H1 (cell line): ENCODE results near the gene CTIF.

ENCODE experiments used
- CEBPB ChIP-seq: IDR thresholded peaks from 2 replicates; pipeline ENCODE4 v1.6.1; 2012; ENCODE audit warnings: low read depth, low read length
- CTCF ChIP-seq, 3 experiments: IDR thresholded peaks; 1 replicate in 2 of 3; 2 replicates in 1 of 3; pipeline versions ENCODE4 v1.5.1 to v1.6.1; 2011; ENCODE audit warnings: low read length in 3 of 3, mild to moderate bottlenecking in 3 of 3, inconsistent platforms in 2 of 3, low read depth in 1 of 3, moderate library complexity in 1 of 3; ENCODE audit not compliant: insufficient read depth in 1 of 3; ENCODE audit errors: control extremely low read depth in 1 of 3
- EP300 ChIP-seq, 2 experiments: IDR thresholded peaks; 1 replicate in 1 of 2; 2 replicates in 1 of 2; pipeline ENCODE4 v1.6.1; 2011 to 2012; ENCODE audit warnings: low read depth in 2 of 2, low read length in 2 of 2, mild to moderate bottlenecking in 2 of 2, borderline replicate concordance in 1 of 2, inconsistent platforms in 1 of 2, moderate library complexity in 1 of 2
- EZH2 ChIP-seq: fragments of 200-600 bp; sonication (generic); IDR thresholded peaks from 2 replicates; pipeline ENCODE4 v1.7.1; 2012; ENCODE audit warnings: low read depth, mild to moderate bottlenecking, moderate library complexity, low read length, inconsistent platforms; ENCODE audit not compliant: severe bottlenecking
- MAX ChIP-seq: IDR thresholded peaks from 2 replicates; pipeline ENCODE4 v1.6.1; 2012; ENCODE audit warnings: inconsistent platforms
- POLR2AphosphoS5 ChIP-seq: IDR thresholded peaks from 2 replicates; pipeline ENCODE4 v1.6.1; 2011; ENCODE audit warnings: low read depth, low read length
- RXRA ChIP-seq: IDR thresholded peaks from 2 replicates; pipeline ENCODE4 v1.6.1; 2011; ENCODE audit warnings: low read depth, mild to moderate bottlenecking, low read length, moderate library complexity; ENCODE audit not compliant: insufficient read depth
- SAP30 ChIP-seq: fragments of 300-600 bp; sonication (generic); IDR thresholded peaks from 2 replicates; pipeline ENCODE4 v1.7.1; 2012; ENCODE audit warnings: low read length, moderate library complexity, mild to moderate bottlenecking, inconsistent platforms; ENCODE audit not compliant: insufficient read depth, insufficient replicate concordance
- SP1 ChIP-seq: IDR thresholded peaks from 2 replicates; pipeline ENCODE4 v1.6.1; 2011; ENCODE audit warnings: low read depth, low read length
- SUZ12 ChIP-seq: fragments of 200-600 bp; sonication (generic); IDR thresholded peaks from 2 replicates; pipeline ENCODE4 v1.6.1; 2012; ENCODE audit warnings: mild to moderate bottlenecking, inconsistent platforms, low read length, moderate library complexity, mixed read lengths
- ZNF274 ChIP-seq: IDR thresholded peaks from 2 replicates; pipeline ENCODE4 v1.7.0; 2012; ENCODE audit warnings: low read length, borderline replicate concordance; ENCODE audit errors: extremely low read depth

- TF ChIP-seq EZH2 = no peak
- TF ChIP-seq RXRA = no peak
- no peak for TF ChIP-seq POLR2AphosphoS5
- TF ChIP-seq CEBPB = no peak
- TF ChIP-seq MAX = no peak
- TF ChIP-seq CTCF (IDR thresholded peaks at IDR 0.05; ENCODE audit: control extremely low read depth in 1 of 3, insufficient read depth in 1 of 3, low read depth in 1 of 3, low read length in 3 of 3) = no peak
- TF ChIP-seq SAP30 = no peak
- TF ChIP-seq EP300 (IDR thresholded peaks at IDR 0.05; ENCODE audit: borderline replicate concordance in 1 of 2, low read depth in 2 of 2, low read length in 2 of 2) = no peak
- no peak for TF ChIP-seq SP1
- TF ChIP-seq ZNF274 = no peak
- no peak for TF ChIP-seq SUZ12
Measured at GRCh38 chr18:48609820-48610815, 71.3 kb downstream of the CTIF start.
